Vagina (tissue), 2 donors: Measurements from ENCODE around the gene SIAE.

Source experiments
- CTCF ChIP-seq, 3 experiments: fragments of 450-650 bp in 2 of 3; fragments of 200-600 bp in 1 of 3; sonication (generic) in 1 of 3; IDR thresholded peaks; one replicate each; pipeline ENCODE4 v1.5.1; 2017 to 2019; ENCODE audit warnings: antibody characterized with exemption in 3 of 3, mild to moderate bottlenecking in 2 of 3, moderate library complexity in 2 of 3
- POLR2A ChIP-seq, 2 donors: fragments of 450-650 bp; IDR thresholded peaks; one replicate each; pipeline ENCODE4 v1.6.1; 2017; ENCODE audit warnings: antibody characterized with exemption in 2 of 2, mild to moderate bottlenecking in 2 of 2, moderate library complexity in 2 of 2
- POLR2AphosphoS5 ChIP-seq, 2 donors: sonication (generic); formaldehyde crosslinking; IDR thresholded peaks; one replicate each; pipeline ENCODE4 v1.9.0; 2017; ENCODE audit warnings: antibody characterized with exemption in 2 of 2, mild to moderate bottlenecking in 2 of 2, low read depth in 1 of 2; ENCODE audit not compliant: insufficient read depth in 1 of 2

- TF ChIP-seq POLR2A (IDR thresholded peaks at IDR 0.05) = no peak
- TF ChIP-seq CTCF (IDR thresholded peaks at IDR 0.05) = no peak
- TF ChIP-seq POLR2AphosphoS5 (IDR thresholded peaks at IDR 0.05; ENCODE audit: insufficient read depth in 1 of 2, low read depth in 1 of 2) = no peak
Observed at GRCh38 chr11:124693142-124693541, 19.6 kb upstream of the SIAE start.
